IPS-NIHi7 (cell line): ENCODE results near the gene PARP1.

Experiments used
- DNase-seq: peaks from one replicate; pipeline ENCODE4 v3.0.0; 2012; ENCODE audit warnings: mixed read lengths; ENCODE audit errors: extremely low spot score

PARP1 gene

GRCh38 chr1:226376300-226376699 is 31.6 kb downstream of the PARP1 start:
- DNase-seq = no peak

DNA sequence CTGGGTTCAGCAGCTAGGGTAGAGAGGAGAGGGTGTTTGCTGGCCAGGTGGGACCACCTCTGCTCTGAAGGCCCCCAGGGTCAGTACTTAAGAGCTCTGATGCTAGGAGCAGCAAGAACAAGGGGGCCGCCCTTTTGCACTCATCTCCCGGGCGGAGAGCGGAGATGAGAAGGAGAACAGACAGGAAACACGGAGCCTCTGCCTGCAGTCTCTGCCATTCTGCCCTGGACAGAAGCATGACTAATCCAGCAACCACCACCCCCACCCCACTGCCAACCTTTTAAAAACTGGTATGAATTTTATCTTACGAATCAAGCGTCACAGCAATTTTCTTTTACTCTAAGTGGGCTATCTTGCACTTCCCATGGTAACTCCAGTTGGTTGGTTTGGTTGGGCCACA is 34.5 kb downstream of the PARP1 start:
- DNase-seq = no peak

GRCh38 chr1:226372885-226373284 is 35.0 kb downstream of the PARP1 start:
- DNase-seq = no peak

DNA sequence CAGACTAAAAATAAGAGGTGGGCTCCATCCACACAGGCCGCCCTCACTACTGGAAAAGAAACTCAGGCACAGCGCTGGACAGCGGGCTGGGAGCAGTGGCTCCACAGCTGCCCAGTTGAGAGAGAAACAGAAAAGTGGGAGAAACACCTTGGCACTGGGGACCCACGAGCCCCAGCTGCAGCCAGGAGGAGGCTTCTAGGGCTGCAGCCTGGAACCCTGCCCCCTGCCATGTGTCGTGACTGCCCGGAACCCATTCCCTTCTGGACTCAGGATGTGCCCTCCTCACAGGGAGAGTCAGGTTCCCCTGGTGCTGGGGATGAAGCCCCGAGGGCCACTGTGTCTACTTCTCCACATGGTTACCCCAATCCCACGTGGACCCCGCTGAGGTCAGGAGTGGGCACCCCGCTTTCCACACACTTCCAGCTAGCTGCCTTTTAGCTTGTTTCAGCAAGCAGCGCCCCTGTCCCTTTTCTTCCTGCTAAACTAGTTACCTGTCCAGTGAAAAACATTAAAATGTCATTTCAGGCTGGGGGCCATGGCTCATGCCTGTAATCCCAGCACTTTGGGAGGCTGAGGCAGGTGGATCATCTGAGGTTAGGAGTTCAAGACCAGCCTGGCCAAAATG is 35.9 kb downstream of the PARP1 start:
- no peak for DNase-seq

DNA sequence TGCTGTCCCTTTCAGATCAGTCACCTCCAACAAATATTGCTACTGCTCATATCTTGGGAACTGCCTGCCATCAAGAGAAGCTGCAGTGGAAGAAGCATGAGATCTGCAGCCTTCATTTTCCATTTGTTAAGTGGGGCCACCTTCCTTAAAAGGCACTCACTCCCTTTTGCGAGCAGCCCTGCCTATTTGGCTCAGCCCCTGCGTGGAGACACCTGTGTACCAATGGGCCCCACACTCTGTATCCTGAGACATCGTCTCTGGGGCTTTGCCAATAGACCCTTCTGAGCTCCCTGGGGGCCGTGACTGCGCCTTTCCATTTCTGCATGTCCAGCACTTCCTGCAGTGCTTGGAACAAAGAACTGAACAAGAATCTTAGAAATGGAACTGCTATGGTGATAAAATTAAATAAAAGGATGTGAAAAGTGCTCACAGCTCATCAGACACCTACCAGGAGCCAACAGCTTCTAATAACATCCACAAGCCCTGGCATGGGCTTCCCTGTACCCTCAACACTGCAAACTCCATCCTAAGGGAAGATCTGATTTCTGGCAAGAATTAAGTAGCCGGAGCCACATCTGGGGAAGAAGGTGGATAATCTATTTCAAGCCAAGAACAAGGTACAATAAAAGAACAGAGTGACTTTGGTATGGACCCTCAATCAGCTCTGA is 36.7 kb downstream of the PARP1 start:
- no peak for DNase-seq

- DNase-seq = no peak
These were observed 37.6 kb downstream of the PARP1 start for GRCh38 chr1:226370144-226370923.

- no peak for DNase-seq
These were observed 38.8 kb downstream of the PARP1 start for GRCh38 chr1:226369110-226369509.

DNA sequence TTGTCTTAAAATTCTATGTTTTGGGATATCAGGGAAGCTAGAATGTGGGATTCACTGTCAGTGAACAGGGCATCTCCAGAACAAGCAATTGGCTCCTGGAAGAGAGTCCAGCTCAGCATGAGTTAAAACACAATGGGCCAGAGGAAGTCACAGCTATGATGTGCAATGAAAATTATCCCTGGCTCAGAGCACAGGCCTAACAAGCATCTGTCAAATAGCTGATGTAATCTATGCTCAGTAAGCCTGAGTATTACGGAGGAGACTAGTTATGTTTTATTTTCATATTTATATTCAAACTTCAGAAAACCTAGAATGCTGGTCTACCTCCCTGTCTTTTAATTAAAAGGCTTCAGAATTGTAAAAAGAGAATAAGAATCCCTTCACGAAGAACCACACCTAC is 41.6 kb downstream of the PARP1 start:
- DNase-seq = no peak

DNA sequence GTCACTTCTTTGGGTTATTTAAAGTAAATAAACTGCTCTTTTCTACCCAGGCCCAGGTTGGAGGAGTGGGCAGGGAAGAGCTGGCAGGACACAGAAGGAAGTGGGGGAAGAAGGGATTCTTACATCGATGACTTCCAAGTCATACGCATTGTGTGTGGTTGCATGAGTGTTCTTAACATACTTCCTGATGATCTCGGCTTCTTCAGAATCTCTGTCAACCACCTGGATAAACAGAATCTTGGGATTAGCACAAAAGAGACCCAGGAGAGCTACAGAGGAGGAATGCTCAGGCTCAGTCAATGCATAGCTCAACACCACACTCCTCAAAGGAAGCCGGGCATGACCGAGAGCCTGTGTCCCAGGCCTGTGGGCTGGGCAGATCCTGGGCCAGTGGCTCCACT is 42.1 kb downstream of the PARP1 start:
- DNase-seq = no peak

- DNase-seq = no peak
These were observed 42.9 kb downstream of the PARP1 start for GRCh38 chr1:226364901-226365565.

DNA sequence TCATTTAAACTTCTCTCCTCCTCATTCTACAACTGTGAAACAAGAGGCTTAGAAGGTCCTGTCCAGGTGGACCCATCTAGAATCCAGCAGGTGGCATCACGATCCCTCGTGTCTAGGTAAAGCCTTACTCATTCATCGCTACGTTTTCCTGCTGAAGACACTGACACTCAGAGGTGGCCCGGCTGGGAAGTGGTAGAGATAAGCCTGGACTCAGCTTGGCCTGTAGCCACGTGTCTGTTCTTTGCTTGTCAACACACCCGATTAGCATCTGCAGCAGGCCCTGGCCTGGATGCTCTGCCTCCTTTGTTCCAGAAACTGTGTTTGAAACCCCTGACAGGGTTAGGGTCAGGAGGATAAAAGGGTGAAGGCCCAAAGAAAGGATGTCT is 43.4 kb downstream of the PARP1 start:
- DNase-seq = no peak

DNA sequence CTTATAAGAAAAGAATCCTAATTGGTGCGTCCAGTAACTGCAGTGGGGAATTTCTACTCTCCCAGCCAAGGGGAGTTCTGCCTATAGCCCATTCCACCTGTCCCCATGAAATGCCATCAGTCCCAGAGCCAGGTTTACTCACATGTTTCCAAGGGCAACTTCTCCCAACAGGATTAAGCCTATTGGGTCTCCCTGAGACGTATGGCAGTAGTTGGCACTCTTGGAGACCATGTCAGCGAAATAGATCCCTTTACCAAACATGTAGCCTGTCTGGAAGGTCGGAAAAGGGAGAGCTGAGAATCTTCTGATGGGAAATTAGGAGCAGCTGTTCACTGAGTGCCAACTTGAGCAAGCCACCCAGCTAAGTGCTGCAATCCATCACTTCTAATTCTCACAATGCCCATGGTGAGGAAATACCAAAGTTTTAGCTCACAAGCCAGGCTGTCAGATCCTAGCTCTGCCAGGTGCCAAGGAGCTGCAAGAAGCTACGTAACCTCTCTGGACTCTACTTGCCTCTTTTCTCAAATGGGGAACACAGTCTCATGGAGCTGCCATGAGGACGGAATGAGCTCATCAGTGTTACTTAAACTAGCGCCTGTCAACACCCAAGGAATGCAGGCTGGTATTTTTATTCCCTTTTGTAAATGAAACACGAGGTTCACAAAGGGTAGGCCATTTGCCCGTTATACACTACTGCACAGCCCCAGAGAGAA is 43.9 kb downstream of the PARP1 start:
- DNase-seq = no peak

DNA sequence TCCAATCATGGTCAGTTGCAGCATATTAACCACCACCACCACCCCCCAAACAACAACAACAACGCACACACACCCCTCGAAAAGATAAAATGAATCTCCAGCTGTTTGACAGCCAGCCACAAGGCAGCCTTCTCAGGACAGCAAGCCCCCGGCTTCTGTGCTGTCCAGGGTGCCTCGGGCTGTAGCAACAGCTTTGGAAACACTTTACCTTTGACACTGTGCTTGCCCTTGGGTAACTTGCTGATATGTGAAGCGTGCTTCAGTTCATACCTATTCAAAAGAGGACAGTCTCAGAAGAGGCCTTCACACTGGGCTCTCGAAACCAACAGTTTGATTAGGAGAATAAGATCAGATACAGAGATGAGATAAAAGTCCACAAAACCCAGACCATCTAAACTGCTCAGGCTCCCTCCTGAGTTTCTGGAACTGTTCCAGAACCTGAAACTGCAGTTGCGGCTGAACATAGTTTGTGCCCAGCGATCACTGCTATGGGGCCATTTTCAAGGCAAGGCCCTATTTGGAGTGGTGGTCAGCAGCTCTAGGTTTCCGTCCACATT is 44.9 kb downstream of the PARP1 start:
- DNase-seq = no peak

GRCh38 chr1:226362361-226362760 is 45.5 kb downstream of the PARP1 start:
- DNase-seq = no peak

DNA sequence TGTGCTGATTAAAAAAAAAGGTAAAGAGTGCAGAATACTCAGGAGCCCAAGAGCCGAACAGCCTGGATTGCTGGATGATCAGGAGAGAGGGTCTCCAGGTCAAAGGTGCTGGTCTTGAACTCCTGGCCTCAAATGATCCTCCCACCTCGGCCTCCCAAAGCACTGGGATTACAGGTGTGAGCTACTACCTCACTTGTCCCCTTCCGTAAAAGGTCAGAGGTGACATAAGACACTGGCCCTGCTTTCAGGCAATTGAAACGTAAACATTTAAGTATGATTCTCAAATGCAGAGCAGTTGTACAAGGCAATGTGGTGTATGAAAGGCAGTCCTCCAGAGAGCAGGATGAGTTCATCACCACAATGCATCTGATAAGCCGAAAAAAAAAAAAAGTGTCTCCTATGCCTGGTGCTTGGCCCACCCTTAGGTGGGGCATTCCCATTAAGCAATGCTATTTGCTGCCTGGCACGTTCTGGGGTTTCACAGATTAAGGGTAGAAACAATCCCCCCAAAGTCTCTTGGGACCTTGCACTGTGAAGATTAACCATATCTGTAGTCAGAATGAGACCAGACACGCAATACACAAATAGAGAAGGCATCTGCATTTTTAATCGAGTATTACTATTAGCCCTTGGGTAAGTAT is 47.7 kb downstream of the PARP1 start:
- DNase-seq = no peak

DNA sequence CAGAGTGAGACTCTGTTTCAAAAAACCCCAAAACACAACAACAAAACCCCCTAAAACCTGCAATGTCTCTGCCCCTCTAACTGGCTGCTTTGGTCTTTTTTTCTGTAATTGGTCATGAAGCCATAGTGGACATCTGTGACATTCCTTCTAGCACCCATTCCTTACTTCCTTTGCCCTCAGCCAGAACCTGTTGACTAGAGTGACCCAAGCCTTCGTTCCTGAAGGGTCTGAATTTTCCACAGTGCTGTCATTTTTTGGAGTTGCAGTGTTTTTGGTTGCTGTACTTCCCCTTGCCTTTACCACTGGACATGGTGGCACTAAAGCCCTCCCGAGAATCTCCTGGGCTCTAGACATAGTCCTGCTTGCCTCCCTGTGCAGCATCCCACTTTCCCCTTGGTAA is 50.5 kb downstream of the PARP1 start:
- no peak for DNase-seq

- no peak for DNase-seq
These were observed 52.0 kb downstream of the PARP1 start for GRCh38 chr1:226355669-226356551.

- no peak for DNase-seq
These were observed 52.9 kb downstream of the PARP1 start for GRCh38 chr1:226355016-226355415.

GRCh38 chr1:226353698-226354525 is 54.0 kb downstream of the PARP1 start:
- DNase-seq = no peak
